ENCODE measurements around the gene FLNA.

Gene FLNA, protein sequence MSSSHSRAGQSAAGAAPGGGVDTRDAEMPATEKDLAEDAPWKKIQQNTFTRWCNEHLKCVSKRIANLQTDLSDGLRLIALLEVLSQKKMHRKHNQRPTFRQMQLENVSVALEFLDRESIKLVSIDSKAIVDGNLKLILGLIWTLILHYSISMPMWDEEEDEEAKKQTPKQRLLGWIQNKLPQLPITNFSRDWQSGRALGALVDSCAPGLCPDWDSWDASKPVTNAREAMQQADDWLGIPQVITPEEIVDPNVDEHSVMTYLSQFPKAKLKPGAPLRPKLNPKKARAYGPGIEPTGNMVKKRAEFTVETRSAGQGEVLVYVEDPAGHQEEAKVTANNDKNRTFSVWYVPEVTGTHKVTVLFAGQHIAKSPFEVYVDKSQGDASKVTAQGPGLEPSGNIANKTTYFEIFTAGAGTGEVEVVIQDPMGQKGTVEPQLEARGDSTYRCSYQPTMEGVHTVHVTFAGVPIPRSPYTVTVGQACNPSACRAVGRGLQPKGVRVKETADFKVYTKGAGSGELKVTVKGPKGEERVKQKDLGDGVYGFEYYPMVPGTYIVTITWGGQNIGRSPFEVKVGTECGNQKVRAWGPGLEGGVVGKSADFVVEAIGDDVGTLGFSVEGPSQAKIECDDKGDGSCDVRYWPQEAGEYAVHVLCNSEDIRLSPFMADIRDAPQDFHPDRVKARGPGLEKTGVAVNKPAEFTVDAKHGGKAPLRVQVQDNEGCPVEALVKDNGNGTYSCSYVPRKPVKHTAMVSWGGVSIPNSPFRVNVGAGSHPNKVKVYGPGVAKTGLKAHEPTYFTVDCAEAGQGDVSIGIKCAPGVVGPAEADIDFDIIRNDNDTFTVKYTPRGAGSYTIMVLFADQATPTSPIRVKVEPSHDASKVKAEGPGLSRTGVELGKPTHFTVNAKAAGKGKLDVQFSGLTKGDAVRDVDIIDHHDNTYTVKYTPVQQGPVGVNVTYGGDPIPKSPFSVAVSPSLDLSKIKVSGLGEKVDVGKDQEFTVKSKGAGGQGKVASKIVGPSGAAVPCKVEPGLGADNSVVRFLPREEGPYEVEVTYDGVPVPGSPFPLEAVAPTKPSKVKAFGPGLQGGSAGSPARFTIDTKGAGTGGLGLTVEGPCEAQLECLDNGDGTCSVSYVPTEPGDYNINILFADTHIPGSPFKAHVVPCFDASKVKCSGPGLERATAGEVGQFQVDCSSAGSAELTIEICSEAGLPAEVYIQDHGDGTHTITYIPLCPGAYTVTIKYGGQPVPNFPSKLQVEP (N-terminal part only)

DNA sequence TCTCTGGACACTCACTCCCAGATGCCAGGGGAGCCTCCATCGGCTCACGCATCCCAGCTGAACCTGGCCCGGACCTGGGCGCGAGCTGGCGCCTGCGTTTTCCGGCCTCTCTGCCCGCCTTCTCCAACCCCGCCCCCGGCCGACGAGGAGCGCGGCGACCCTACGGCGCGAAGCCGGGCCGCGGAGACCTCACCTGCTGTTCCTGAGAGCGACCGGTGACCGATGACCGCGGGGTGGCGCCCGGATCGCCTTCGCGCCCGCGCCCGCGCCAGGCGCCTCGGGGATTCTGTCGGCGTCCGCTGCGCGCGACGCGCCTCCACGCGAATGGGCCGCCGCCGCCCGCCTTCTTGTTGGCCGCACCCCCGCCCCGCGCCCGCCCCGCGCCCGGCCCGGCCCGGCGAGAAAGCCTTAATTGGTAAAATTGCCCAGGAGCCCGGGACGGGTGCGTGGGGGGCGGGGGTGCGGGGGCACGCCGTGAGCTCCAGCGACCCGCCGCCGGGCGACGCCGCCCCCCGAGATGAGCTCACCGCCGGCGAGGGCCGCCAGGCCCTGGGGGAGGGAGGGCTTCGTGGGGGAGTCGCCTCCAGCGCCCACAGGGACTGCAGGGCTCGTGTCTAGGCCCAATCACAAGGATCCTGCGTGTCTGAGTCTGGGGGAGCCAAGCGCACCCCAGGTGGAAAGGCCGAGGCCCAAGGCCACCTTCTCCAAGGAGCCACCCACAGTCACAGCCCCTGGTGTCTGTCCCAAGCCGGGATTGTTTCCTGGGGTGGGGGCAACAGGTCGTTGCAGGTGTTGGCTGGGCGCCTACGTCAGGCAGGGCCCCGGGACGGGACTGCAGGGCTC is at the start of gene FLNA:
TSS of gene FLNA (minus strand) at position 322 of the 843 bp plus-strand sequence. CDS start 3,389 bp downstream, outside the sequence.
- Histone ChIP-seq H3K27ac (peak within 1 kb of the TSS; percentile 62), H3K36me3 (no peaks in the 10 kb centered on the region), H3K4me1 (ENCODE audit: control insufficient read depth in 1 of 2, insufficient read depth in 1 of 2, low read depth in 1 of 2, low read length in 1 of 2) (peaks cover 43 to 49% of the 10 kb centered on the region in 2 experiments), H3K4me3 (ENCODE audit: low read depth in 1 of 2, low read length in 1 of 2) (peak within 1 kb of the TSS; percentile 24 to 44), H3K9me3 (no peaks in the 10 kb centered on the region), H3K27me3 (no peaks in the 10 kb centered on the region)
- TF ChIP-seq, protein P1, sequence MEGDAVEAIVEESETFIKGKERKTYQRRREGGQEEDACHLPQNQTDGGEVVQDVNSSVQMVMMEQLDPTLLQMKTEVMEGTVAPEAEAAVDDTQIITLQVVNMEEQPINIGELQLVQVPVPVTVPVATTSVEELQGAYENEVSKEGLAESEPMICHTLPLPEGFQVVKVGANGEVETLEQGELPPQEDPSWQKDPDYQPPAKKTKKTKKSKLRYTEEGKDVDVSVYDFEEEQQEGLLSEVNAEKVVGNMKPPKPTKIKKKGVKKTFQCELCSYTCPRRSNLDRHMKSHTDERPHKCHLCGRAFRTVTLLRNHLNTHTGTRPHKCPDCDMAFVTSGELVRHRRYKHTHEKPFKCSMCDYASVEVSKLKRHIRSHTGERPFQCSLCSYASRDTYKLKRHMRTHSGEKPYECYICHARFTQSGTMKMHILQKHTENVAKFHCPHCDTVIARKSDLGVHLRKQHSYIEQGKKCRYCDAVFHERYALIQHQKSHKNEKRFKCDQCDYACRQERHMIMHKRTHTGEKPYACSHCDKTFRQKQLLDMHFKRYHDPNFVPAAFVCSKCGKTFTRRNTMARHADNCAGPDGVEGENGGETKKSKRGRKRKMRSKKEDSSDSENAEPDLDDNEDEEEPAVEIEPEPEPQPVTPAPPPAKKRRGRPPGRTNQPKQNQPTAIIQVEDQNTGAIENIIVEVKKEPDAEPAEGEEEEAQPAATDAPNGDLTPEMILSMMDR (IDR thresholded peaks at IDR 0.05): peak; percentile 36

DNA sequence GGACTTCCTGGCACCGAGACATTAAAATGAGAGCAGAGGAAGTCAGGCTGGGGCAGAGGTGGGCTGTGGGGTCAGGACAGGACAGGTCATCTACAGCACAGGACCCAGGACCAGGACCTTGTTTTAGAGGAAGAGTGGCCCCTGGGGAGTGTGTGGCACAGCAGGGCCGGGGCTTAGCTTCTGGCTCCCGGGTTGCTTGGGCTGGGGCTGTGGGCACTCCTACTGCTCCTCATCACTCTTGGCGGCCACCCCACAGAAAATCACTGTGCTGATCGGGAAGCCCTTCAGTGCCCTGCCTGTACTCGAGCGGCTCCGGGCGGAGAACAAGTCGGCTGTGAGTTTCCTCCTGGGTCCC is 45.9 kb upstream of the FLNA start:
- H3K4me3 ChIP-seq (ENCODE audit: low read depth in 1 of 2, low read length in 1 of 2): no peak overlapping the region
- no peaks in the 10 kb centered on the region for H3K9me3 ChIP-seq
- H3K36me3 ChIP-seq: peaks cover 10% of the 10 kb centered on the region
- no peak overlapping the region for H3K27ac ChIP-seq
- no peaks in the 10 kb centered on the region for H3K4me1 ChIP-seq (ENCODE audit: control insufficient read depth in 1 of 2, insufficient read depth in 1 of 2, low read depth in 1 of 2, low read length in 1 of 2)
- TF ChIP-seq, protein P1 (IDR thresholded peaks at IDR 0.05): no peak
- no peaks in the 10 kb centered on the region for H3K27me3 ChIP-seq

DNA sequence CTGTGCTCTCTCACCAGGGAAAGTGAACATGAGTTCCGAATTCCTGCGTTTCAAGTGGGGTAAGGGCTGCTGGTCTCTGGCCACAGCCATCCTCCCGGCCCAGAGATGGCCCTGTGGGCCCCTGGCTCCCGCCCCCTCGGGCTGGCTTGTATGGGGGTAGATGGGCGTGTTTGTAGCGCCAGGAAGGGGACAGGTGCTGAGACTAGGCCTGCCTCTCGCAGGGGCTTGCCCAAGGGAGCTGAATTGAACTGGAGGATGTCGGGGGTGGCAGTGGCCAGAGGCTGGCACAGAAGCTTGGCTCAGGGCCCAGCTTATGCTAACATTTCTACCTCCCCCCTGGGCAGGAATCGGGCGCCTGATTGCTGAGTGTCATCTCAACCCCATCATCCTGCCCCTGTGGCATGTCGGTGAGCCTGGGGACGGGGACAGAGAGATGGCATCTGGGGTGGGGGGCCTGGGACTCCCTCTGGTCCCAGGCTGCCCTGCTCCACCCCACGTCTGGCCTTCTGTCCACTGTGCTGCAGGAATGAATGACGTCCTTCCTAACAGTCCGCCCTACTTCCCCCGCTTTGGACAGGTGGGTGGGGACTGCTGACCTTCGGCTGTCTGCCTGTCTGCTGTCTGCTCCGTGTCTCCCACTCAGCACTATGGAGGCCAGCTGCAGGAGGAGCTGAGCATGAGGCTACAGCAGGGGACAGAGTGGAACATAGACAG is 45.4 kb upstream of the FLNA start:
- Histone ChIP-seq H3K9me3 (no peaks in the 10 kb centered on the region), H3K4me1 (ENCODE audit: control insufficient read depth in 1 of 2, insufficient read depth in 1 of 2, low read depth in 1 of 2, low read length in 1 of 2) (no peaks in the 10 kb centered on the region), H3K27ac (no peak overlapping the region), H3K4me3 (ENCODE audit: low read depth in 1 of 2, low read length in 1 of 2) (no peak overlapping the region), H3K36me3 (peaks cover 10% of the 10 kb centered on the region), H3K27me3 (no peaks in the 10 kb centered on the region)
- TF ChIP-seq, protein P1 (IDR thresholded peaks at IDR 0.05): no peak

DNA sequence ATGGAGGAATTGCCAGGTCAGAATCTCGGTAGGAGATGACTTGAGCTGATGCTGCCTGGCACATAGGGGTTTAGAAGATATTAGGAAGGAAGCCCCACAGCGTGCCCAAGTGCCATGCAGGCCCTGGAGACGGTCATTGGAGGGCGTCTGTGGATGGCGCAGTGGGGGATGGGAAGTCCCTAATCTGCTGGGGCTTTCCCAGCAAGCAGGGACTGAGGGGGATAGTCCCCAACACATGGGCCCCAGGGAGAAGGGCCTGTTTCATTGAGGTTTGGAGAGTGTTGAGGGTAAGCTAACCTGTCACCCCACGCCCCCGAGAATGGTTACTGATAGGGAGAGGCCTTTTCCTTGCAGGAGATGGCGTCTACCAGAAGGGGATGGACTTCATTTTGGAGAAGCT is 44.8 kb upstream of the FLNA start:
- TF ChIP-seq, protein P1 (IDR thresholded peaks at IDR 0.05): no peak
- Histone ChIP-seq H3K36me3 (peaks cover 10% of the 10 kb centered on the region), H3K27ac (no peak overlapping the region), H3K9me3 (no peaks in the 10 kb centered on the region), H3K27me3 (no peaks in the 10 kb centered on the region), H3K4me1 (ENCODE audit: control insufficient read depth in 1 of 2, insufficient read depth in 1 of 2, low read depth in 1 of 2, low read length in 1 of 2) (no peaks in the 10 kb centered on the region), H3K4me3 (ENCODE audit: low read depth in 1 of 2, low read length in 1 of 2) (no peak overlapping the region)

Measured in neutrophil (primary cell).